GM19452 (cell line): ENCODE measurements around the gene GRK5.
A peak's percentile ranks its signal among the peaks of the same experiment; 100 is the strongest.

Experiments used
- ATAC-seq: cut with Tn5 transposase; IDR thresholded peaks from one replicate; pipeline ENCODE4 v1.9.1; 2021; ENCODE audit not compliant: unreplicated experiment

The GRK5 gene

DNA sequence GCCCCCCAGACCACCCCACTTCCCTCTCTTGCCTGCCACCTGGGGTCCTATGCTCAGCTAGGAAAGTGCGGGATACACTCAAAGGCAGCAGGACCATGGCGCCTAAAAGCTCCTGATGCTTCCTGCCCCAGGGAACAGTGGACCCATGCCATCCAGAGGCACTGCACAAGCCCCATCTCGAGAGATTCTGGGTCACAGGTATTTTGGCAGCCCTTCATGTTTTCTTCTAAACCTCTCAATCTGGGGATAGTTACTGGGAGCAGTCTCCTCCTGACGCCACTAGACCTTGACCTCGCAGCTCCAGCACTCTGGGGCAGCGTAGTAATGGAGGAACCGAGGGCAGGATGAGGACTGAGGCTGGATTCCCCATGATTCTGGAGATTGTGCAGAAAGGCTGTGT, 107.1 kb downstream of the GRK5 start:
- ATAC-seq = no peak

DNA sequence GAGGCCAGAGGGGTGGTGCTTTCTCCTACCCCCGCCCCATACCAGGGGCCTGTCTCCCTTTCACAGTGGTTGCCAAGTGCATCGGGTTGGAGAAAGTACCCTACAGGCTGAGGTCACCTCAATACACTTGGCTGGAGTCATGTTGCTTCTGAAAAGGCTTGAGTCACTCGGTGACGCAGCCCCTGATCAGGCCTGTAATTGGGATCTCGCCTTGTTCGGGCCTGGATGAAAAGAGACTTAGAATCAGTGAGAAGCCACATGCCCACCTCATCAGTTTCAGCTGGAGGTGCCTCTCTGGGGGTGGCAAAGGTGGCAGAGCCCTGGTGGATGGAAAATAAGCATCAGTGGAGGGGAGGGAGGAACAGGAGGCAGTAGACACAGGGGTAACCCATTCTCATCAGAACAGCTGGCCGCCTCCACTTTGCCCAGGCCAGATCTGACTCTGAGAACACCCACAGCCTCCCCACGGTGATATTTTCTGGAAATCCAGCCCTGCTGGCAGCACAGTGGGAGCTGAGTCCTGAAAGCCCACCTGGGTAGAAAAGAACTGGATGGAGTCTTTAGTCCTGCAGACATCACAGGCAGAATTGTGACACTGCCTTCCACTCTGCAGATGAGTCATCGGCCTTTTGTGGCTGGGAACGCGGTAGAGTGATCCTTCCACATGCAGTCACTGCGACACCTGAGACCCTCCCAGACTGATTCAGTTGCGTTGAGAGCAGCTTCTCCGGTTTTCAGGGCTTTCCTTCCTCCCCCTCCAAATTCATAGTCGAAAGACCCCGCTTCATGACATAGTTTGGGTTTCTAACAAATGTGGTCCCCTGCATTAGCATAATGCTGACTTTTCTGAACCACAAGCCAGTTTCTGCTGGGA, 108.0 kb downstream of the GRK5 start:
- ATAC-seq = peak; percentile 52

DNA sequence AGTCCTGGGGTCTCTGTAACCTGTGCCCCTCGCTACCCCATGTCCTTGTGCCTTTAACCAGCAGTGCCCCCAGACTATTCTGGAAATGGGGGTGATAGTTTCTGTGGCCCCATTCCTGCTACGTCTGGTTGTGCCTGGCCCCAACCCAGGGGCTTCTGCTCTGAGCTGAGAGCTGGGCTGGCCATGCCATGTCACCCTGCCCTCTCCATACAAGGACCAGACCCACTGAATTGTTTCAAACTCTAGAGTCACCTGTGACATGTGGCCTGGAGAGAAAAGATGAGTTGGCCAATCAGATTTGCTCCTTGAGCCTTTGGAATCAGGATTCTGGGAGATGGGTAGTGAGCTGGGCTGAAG, 108.6 kb downstream of the GRK5 start:
- ATAC-seq = peak; percentile 1

DNA sequence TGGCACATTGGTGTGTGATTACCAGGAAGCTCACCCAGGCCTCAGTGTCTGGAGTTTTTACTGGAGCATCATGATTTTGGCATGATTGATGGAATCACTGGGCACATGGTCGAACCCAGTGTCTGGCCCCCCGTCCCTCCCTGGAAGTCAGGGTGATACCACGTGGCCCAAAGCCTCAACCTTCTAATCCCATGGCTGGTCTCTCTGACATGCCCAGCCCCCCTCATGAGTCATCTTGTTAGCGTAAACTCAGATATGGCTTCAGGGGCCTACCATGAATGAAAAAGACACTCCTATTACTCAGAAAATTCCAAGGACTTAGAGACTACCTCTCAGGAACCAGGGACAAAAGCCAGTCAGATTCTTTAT, 109.3 kb downstream of the GRK5 start:
- no peak for ATAC-seq

DNA sequence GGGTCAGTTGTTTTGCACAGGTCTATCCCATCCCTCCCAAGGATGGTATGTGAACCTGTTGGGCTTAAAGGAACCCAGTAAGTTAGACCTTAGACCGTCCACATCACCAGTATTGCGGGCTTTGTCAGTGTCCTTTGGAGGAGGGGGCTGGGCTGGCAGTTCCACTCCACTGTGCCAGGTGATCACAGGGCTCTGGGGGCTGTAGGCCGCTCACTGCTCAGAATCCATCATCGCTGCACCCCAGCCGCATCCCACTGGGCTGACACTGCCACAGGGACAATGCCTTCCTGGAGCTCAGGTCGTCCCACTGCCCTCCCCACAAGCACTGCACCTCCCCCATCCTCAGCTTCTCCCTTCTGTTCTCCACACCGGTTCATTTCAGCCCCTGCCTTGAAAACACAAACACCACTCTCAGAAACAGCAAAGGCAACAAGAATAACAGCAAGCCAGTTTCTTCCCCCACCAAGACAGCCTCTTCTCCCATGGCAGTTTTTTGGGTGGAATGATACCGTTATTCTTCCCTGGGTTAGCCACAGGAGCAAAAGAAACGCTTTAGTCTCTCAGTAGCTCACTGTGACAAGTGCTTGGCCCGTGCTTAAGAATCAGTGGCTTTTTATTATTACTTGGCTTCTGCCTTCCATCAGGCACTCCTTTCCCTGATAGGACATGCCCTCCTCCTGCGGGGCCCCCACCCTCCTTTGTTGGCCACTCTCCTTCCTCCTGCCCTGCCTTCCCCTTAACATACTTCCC, 111.2 kb downstream of the GRK5 start:
- no peak for ATAC-seq

DNA sequence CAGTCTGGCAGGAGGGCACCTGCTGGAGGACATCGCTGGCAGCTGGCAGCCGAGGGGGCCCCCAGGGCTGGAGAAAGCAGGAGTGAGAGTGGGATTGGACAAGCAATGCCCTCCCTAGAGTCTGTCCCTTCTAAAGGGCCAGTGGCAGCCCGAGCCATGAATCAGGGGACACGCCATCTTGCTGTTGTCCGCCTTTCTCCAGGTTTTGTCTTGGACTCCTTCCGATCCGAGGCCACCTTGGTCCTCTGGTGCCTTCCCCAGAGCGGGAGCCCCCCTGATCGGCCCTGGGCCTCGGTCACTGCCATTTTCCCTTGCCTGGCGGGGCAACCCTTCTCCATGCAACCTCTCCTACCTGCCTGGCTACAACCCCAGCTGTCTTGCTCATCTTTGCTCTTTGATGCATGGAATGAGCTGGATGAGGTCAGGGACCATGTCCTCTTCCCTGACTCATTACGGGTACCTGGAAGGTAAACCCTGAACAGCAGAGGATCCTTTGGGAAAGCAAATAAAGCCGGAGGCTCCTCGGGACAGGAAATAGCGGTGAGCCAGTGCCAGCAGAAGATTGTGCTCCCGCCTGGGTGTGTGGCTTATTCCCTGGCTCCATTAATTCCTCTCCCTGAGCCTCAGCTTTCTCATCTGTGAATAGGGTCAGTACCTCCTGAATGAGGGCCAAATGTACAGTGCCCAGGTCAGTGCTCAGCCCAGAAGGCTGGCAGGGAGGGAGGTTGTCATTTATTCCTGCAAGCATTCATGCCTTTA, 112.0 kb downstream of the GRK5 start:
- ATAC-seq = no peak

DNA sequence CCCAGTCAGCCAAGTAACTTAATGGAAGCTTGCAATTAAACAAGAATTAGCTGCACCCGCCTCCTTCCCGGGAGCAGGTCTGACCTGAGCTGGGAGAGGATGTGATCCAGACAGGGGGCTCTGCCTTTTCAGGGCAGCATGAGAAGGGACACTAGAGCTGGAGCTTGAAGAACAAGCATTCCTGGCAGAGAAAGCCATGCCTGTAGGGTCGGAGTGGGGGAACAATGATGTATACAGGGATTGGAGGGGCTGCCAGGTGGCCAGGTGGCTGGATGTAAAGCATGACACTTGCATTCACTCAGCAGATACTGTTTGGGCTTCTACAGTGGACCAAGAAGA, 112.5 kb downstream of the GRK5 start:
- no peak for ATAC-seq

DNA sequence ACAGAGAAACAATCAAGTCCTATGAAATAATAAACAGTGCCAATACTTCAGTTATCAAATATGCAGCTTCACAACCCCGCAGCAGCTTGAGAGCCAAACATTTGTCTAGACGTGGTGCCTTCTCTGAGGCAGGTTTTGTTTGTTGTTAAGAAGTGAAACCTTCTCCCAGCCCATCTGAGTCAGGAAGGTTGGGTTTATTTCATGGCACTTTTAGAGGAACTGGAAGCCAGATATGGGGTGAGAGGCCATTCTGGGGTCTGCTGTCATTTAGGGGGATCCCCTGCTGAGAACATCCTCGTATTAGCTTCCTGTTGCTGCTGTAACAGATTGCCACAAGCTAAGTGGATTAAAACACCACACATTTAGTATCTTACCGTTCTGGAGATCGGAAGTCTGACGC, 113.6 kb downstream of the GRK5 start:
- no peak for ATAC-seq

DNA sequence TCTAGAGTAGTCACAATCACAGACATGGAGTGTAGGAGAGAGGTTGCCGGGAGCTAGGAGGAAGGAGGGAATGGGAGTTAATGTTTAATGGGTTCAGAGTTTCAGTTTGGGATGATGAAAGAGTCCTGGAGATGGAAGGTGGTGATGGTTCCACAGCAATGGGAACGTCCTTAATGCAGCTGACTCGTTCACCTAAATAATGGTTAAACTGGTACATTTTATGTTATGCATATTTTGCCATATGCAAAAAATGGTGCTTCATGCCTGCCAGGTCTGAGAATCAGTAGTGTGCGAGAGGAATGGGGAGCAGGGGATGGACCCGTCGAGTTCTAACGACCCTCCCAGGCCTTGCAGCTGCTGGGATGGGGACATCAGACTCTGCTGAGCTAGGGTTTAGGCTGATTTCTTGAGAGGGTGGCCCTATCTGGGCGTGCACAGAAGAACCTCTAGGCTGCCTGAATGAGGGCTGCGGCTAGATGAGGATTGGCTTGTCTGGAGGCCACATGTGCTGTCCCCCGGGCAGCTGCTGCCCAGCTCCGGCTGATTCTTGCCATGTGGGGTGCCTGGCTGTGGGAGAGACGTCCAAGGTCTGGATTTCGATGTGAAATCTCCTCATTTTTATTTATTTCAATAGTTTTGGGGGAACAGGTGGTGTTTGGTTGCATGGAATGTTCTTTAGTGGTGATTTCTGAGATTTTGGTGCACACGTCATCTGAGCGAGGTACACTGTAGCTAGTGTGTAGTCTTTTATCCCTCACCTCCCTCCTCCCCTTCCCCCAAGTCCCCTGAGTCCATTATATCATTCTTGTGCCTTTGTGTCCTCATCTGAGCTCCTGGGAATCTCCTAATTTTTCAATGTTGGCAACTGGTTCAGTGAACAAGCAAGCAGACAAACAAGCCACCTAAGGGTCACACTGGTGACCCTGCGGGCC, 116.0 kb downstream of the GRK5 start:
- no peak for ATAC-seq

DNA sequence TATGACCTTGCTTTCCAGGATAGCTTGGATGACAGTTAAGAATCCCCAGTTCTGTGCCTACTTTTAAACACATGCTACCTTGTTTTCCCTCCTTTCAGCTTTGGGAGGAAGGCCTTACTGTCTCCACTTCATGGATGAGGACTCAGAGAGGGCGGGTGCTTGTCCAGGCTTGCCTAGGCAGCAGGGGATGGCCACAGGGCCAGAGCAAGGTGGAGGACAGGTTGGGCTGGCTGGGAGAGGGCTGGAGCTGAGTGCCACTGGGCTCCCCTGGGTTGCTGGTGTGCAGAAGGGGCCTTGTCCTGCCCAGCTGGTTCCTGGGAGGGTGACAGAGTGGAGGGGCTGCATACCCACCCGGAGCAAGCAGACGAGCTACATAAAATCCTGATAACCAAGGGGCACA, 117.8 kb downstream of the GRK5 start:
- no peak for ATAC-seq

DNA sequence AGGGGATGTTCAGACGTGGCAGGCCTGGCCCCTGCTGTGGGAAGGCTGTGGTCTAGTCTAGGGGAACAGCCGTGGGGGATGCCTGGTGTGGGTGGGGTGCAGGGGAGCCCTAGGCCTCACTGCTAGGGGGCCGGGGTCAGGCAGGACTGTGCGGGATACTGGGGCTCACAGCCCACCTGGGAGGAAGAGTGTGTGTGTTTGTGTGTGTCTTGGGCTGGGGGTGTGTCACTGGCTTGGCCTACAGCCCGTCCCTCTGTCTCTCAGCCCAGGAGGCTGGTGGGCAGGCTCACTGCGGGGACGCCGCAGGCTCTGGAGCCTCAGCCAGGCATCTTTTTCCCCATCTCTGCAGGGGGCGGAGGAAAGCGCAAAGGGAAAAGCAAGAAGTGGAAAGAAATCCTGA, 118.8 kb downstream of the GRK5 start:
- ATAC-seq = no peak

DNA sequence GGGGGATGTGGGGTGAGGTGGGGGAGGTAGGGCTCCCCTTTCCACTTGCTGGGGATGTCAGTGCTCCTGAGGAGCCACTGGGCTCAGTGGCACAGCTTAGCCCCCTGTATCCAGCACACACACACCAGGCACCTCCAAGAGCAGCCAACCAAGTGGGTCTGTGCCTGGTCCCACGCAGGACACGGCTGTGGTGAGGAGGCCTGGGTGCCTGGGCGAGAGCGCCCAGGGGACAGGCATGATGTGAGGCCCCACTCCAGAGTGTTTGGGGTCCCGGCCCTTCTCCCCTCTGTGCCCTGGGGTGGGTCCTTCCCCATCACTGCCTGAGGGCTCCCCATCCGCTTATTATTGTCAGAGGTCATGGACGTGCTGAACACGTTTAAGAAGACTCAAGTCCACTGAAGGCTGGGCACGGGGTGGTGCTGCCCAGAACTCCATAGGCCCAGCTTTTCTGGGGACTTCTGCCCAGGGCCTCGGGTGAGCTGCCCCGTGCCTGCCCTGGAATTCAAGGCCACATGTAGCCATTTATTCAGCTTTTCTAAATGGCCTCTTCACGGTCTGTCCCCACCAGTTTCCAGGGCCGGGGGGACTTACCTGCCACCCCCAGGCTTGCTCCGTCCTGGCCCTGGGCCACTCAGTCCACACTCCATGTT, 119.8 kb downstream of the GRK5 start:
- ATAC-seq = no peak

DNA sequence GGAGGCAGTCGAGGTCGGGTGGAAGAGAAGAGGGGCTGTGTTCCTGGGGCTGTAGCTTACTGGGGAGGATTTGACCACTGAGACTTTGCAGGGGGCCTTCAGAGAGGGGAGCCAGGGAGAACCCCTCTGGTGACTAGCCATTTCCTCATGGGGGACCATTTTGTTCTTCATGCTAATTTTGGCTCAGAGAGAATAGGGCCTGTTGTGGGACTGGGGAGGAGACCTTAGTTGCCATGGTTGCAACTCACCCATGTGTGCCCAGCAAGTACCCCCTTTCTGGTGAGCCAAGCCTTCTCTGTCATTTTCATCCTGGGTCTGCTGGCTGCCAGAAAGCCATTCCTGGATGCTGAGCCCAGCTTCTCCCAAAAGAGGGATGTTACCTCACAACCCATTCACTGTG, 120.9 kb downstream of the GRK5 start:
- ATAC-seq = no peak

DNA sequence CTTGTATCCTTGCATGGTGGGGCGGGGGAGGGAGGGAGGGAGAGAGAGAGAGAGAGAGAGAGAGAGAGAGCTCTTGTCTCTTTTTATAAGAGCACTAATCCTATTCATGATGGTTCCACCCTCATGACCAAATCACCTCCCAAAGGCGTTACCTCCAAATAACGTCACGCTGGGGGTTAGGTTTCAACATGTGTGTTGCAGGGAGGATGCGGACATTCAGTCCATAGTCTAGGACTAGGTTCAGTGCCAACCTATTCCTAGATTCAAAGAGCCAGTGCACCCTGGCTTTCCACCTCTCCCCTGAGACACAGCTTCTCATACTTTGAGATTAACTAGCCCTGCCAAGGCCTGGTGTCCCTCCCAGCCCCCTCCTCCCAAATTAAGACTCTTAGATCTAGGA, 123.0 kb downstream of the GRK5 start:
- ATAC-seq = no peak

DNA sequence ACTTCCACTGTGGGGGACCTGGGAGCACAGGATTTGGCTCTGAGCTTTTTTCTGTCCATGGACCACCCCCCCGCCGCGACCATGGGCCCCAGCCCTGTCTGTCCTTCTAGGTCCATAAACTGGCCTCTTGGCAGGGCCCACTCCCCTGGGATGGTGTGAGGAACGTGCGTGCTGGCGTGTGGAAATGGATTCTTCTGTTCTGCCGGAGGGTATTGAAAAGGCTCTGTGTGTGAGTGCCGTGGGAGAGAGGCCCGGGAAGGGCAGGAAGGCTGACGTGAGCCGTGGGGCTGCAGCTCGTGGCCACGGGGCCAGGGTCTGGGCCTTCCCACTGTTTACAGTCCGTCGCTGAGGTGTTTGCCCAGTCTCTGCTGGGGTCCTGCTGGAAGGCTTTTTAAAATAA, 123.7 kb downstream of the GRK5 start:
- ATAC-seq = no peak

DNA sequence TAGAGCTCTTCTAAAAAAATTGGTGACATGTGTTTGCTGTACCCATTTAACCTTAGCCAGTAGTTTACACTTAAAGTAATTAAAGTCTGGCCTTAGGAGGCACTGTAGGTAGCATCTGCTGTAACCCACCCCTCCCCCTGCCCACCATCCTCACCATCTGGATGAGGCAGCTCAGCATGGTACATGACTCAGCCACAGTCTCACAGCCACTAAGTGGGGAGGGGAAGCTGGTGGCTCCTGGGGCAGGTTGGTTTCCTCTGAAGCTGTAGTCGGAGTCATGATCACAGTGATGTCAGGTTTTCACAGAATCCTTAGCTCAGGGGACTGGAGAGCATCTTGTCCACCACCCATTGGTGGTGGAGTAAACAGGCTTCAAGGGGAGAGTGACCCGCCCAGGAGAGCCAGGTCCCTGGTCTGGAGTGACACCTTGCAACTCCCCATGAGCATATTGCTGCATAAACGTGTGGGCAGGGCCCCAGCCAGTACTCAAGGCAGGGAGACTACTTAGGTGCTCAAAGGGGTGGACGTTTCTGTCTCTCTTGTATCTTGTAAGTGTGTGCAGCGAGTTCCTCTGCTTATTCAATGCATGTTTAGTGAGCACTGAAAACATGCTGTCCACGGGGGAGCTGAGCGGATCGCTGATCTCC, 125.9 kb downstream of the GRK5 start:
- no peak for ATAC-seq

DNA sequence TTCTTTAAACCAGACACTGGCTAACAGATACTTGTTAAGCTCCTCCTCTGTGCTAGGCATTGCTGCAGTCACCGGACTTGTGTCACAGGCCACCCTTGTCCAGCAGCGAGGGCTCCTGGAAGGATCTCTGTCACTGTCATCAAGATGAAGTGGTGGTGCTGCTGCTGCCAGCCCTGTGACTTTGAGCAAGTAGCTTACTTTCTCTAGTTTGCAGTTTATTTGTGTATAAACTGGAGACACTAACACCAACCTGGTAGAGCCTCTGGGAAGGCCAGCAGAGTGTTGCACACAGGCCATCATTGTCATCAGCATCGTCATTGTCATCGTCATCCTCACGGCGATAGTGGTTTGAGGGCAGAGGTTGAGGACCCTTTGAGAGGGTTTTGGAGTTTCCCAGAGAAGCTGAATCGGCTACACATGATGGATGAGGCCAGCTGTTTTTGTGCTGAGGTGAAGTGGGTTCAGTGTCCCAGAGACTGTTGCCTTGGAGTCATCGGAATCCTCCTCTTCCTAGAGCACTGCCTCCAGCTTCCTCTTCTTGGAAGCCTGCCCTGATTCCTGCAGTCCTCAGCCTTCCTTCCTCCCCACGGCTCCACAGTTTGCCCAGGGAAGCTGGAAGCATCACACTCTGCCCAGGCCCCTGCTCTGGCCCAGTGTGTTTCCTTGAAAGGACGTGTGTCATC, 128.4 kb downstream of the GRK5 start:
- no peak for ATAC-seq

DNA sequence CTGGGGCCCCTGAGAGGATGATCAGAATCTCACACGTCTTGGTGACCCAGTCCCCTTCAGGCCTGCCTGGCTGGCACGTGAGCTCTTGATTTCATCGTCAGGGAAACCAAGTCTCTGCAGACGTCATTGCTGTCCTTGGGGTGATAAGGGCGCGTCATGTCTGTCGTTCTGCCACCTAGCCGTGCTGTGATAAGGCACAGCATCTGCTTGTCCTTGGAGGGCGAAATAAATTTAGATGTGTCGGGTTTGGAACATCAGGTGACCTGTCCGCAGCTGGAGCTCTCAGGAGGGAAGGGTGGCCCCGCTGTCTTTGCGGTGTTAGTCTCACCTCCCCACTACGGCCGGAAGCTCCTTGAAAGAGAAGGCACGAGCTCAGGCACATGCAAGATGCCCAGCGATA, 129.2 kb downstream of the GRK5 start:
- no peak for ATAC-seq

DNA sequence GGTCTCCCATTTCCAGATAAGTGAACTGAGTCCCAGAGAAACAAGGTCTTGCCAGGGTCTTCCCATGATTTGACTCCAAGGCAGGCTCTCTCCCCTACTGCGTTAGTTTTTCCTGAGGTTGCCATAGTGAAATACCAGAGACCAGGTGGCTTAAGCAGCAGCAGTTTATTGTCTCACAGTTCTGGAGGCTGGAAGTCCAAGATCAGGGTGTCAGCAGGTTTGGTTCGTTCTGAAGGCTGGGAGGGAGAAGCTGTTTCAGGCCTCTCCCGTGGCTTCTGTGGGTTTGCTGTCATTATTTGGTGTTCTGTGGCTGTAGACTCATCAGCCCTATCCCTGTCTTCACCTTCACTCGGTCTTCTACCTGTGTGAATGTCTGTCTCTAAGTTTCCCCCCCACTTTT, 129.9 kb downstream of the GRK5 start:
- no peak for ATAC-seq
